CD4-positive, alpha-beta memory T cell (primary cell): Measurements from ENCODE around the gene TSPO2. TPM values are rescaled to one million over a fixed set of nuclear protein-coding genes. Genes with fewer than 3 reads are reported as not detected.

Source experiments
- CTCF ChIA-PET: fragments of 350-600 bp; sonication (Branson Sonifier 250); formaldehyde crosslinking; loops from one replicate; lab custom pipeline; 2021; ENCODE audit warnings: inconsistent platforms; ENCODE audit not compliant: partially characterized antibody; lab: Charles Lee
- POLR2A ChIA-PET: fragments of 350-600 bp; sonication (Branson Sonifier 250); formaldehyde crosslinking; loops from one replicate; lab custom pipeline; 2021; ENCODE audit not compliant: partially characterized antibody; lab: Charles Lee
- DNase-seq, 5 donors: peaks; one replicate each; pipeline versions ENCODE4 v3.0.0 to v3.0.0-alpha.2; 2020 to 2022; ENCODE audit warnings: mixed read lengths in 1 of 5
- H3K27ac ChIP-seq: one replicate; pipeline ENCODE4 v1.7.0; 2013; ENCODE audit warnings: low read depth, low read length
- H3K27me3 ChIP-seq: 2 replicates; pipeline ENCODE4 v1.7.0; 2013; ENCODE audit warnings: mild to moderate bottlenecking, low read length, moderate library complexity; ENCODE audit not compliant: insufficient read depth
- H3K36me3 ChIP-seq: 2 replicates; pipeline ENCODE4 v1.7.0; 2013; ENCODE audit warnings: mild to moderate bottlenecking, low read length, moderate library complexity; ENCODE audit not compliant: insufficient read depth
- H3K4me1 ChIP-seq: 2 replicates; pipeline ENCODE4 v1.7.0; 2013; ENCODE audit warnings: mild to moderate bottlenecking, low read length, moderate library complexity; ENCODE audit not compliant: insufficient read depth
- H3K4me3 ChIP-seq, 2 donors: one replicate each; pipeline ENCODE4 v1.7.0; 2013; ENCODE audit warnings: low read length in 2 of 2, mild to moderate bottlenecking in 1 of 2
- H3K9me3 ChIP-seq, 2 donors: one replicate each; pipeline ENCODE4 v1.7.0; 2013; ENCODE audit warnings: low read length in 2 of 2, control low read depth in 1 of 2; ENCODE audit not compliant: control insufficient read depth in 1 of 2
- H3K27ac Mint-ChIP-seq, 7 donors: one replicate each; pipeline ENCODE4 v1.8.0; 2020 to 2021; ENCODE audit warnings: mixed read lengths in 7 of 7, mild to moderate bottlenecking in 6 of 7, inconsistent platforms in 3 of 7, moderate library complexity in 3 of 7
- H3K27me3 Mint-ChIP-seq, 2 donors: one replicate each; pipeline ENCODE4 v1.8.0; 2020 to 2021; ENCODE audit warnings: mixed read lengths in 2 of 2
- H3K36me3 Mint-ChIP-seq, 2 donors: one replicate each; pipeline ENCODE4 v1.8.0; 2020 to 2021; ENCODE audit warnings: mixed read lengths in 2 of 2, inconsistent platforms in 1 of 2, mild to moderate bottlenecking in 1 of 2
- H3K4me1 Mint-ChIP-seq, 4 donors: one replicate each; pipeline ENCODE4 v1.8.0; 2020 to 2021; ENCODE audit warnings: mixed read lengths in 4 of 4, mild to moderate bottlenecking in 1 of 4
- H3K4me3 Mint-ChIP-seq, 8 donors: one replicate each; pipeline ENCODE4 v1.8.0; 2020 to 2021; ENCODE audit warnings: mixed read lengths in 8 of 8, mild to moderate bottlenecking in 7 of 8, moderate library complexity in 6 of 8, inconsistent platforms in 3 of 8
- H3K9me3 Mint-ChIP-seq, 8 donors: one replicate each; pipeline ENCODE4 v1.8.0; 2020 to 2021; ENCODE audit warnings: mixed read lengths in 8 of 8, mild to moderate bottlenecking in 5 of 8, inconsistent platforms in 3 of 8, moderate library complexity in 1 of 8
- intact Hi-C: fragments of 100-400 bp; cut with micrococcal nuclease; formaldehyde crosslinking; loops from one replicate; pipeline ENCODE4 v1.15.1; 2023
- polyA plus RNA-seq, 2 donors: library from polyadenylated mRNA; unstranded; fragments of 300-500 nt; fragmentation: Illumina TruSeq; gene quantifications; one replicate each; pipeline ENCODE4 v1.2.3, GENCODE V29; 2021
- total RNA-seq, 2 experiments: library from RNA; stranded (reverse); gene quantifications; one replicate each; pipeline ENCODE4 v1.2.3, GENCODE V29; 2021

TSPO2 gene
- total and polyA plus RNA-seq, 4 experiments from 2014 or later: not detected

- no peak overlapping the region for H3K4me3 Mint-ChIP-seq
- no peaks in the 10 kb centered on the region for H3K9me3 Mint-ChIP-seq
Observed at GRCh38 chr6:41036186-41036585, 6.1 kb upstream of the TSPO2 start.

GRCh38 chr6:41036601-41037000 is 5.7 kb upstream of the TSPO2 start:
- no peaks in the 10 kb centered on the region for H3K4me1 ChIP-seq
- Mint-ChIP-seq H3K9me3 (no peaks in the 10 kb centered on the region), H3K27me3 (no peaks in the 10 kb centered on the region), H3K36me3 (peaks cover 0 to 2% of the 10 kb centered on the region in 2 donors), H3K4me1 (peaks cover 0 to 7% (median under 1%) of the 10 kb centered on the region in 4 donors), H3K4me3 (no peak overlapping the region), H3K27ac (no peak overlapping the region)
- H3K9me3 ChIP-seq: no peaks in the 10 kb centered on the region
- DNase-seq: no peak
- no peak overlapping the region for H3K27ac ChIP-seq
- intact Hi-C loops: no loop called here
- POLR2A ChIA-PET: interaction anchor here (0.6 to 0.8 kb wide), 2 partner anchors 8 to 36 kb away, joined by 3 to 5 read pairs; partner anchors contain the start of gene NFYA
- no peak overlapping the region for H3K4me3 ChIP-seq
- CTCF ChIA-PET: interaction anchor here (0.8 to 3.3 kb wide), 6 partner anchors 8 to 32 kb away, joined by 3 to 34 read pairs (median 11); no protein-coding TSS in a partner anchor
- no peaks in the 10 kb centered on the region for H3K27me3 ChIP-seq
- no peaks in the 10 kb centered on the region for H3K36me3 ChIP-seq

More at GRCh38 chr6:41036186-41036585, 6.1 kb upstream of the TSPO2 start:
- H3K27ac Mint-ChIP-seq: peak overlapping the region in 1 of 7 donors; percentile 36
- H3K27me3 Mint-ChIP-seq: no peaks in the 10 kb centered on the region
- Histone ChIP-seq H3K9me3 (no peaks in the 10 kb centered on the region), H3K27me3 (no peaks in the 10 kb centered on the region), H3K36me3 (no peaks in the 10 kb centered on the region), H3K4me1 (no peaks in the 10 kb centered on the region), H3K27ac (no peak overlapping the region), H3K4me3 (no peak overlapping the region)
- intact Hi-C loops: no loop called here
- DNase-seq: no peak
- POLR2A ChIA-PET: interaction anchor here (0.6 to 1.1 kb wide), 3 partner anchors 8 to 37 kb away, joined by 3 to 5 read pairs (median 3); partner anchors contain the start of gene NFYA
- peaks cover 0 to 2% of the 10 kb centered on the region in 2 donors for H3K36me3 Mint-ChIP-seq
- CTCF ChIA-PET: interaction anchor here (0.8 to 3.3 kb wide), 5 partner anchors 8 to 33 kb away, joined by 3 to 34 read pairs (median 11); no protein-coding TSS in a partner anchor
- peaks cover 0 to 7% (median 1%) of the 10 kb centered on the region in 4 donors for H3K4me1 Mint-ChIP-seq

- H3K27me3 Mint-ChIP-seq: no peaks in the 10 kb centered on the region
- Histone ChIP-seq H3K4me3 (no peak overlapping the region), H3K36me3 (no peaks in the 10 kb centered on the region), H3K4me1 (no peaks in the 10 kb centered on the region), H3K9me3 (no peaks in the 10 kb centered on the region), H3K27me3 (no peaks in the 10 kb centered on the region), H3K27ac (no peak overlapping the region)
- ChIA-PET CTCF (interaction anchor here (0.8 to 3.3 kb wide), 9 partner anchors 9 to 272 kb away, joined by 3 to 34 read pairs (median 3); partner anchors contain the start of gene NFYA), POLR2A (interaction anchor here (0.8 kb wide), 1 partner anchor 9 kb away, joined by 5 read pairs; no protein-coding TSS in a partner anchor)
- peaks cover 0 to 7% (median under 1%) of the 10 kb centered on the region in 4 donors for H3K4me1 Mint-ChIP-seq
- no peak overlapping the region for H3K27ac Mint-ChIP-seq
- peaks cover 0 to 2% of the 10 kb centered on the region in 2 donors for H3K36me3 Mint-ChIP-seq
- no peaks in the 10 kb centered on the region for H3K9me3 Mint-ChIP-seq
- no peak overlapping the region for H3K4me3 Mint-ChIP-seq
- no peak for DNase-seq
- intact Hi-C loops: no loop called here
Observed at GRCh38 chr6:41037107-41037900, 5.0 kb upstream of the TSPO2 start.

GRCh38 chr6:41038205-41038604 is 4.1 kb upstream of the TSPO2 start:
- H3K27ac Mint-ChIP-seq: peak overlapping the region in 1 of 7 donors; percentile 1
- no peaks in the 10 kb centered on the region for H3K36me3 ChIP-seq
- no peak overlapping the region for H3K27ac ChIP-seq
- H3K9me3 ChIP-seq: no peaks in the 10 kb centered on the region
- H3K4me1 Mint-ChIP-seq: peaks cover 0 to 7% (median under 1%) of the 10 kb centered on the region in 4 donors
- ChIA-PET CTCF (interaction anchor here (0.7 to 4.7 kb wide), 10 partner anchors 10 to 271 kb away, joined by 3 to 46 read pairs (median 8); partner anchors contain the start of gene NFYA), POLR2A (no interaction called here)
- H3K9me3 Mint-ChIP-seq: no peaks in the 10 kb centered on the region
- no peaks in the 10 kb centered on the region for H3K27me3 ChIP-seq
- intact Hi-C loops: no loop called here
- no peaks in the 10 kb centered on the region for H3K4me1 ChIP-seq
- DNase-seq: no peak
- peaks cover 0 to 4% of the 10 kb centered on the region in 2 donors for H3K36me3 Mint-ChIP-seq
- H3K4me3 ChIP-seq: no peak overlapping the region
- no peaks in the 10 kb centered on the region for H3K27me3 Mint-ChIP-seq
- H3K4me3 Mint-ChIP-seq: no peak overlapping the region

- intact Hi-C loops: loop anchor here (1.0 kb wide), 1 partner anchor 33 kb away; no protein-coding TSS in a partner anchor
- peaks cover 0 to 3% of the 10 kb centered on the region in 2 donors for H3K36me3 Mint-ChIP-seq
- peak within 1 kb of the TSS in 4 of 7 donors; percentile 2 to 68 (median 43) for H3K27ac Mint-ChIP-seq
- Histone ChIP-seq H3K9me3 (no peaks in the 10 kb centered on the region), H3K4me1 (no peaks in the 10 kb centered on the region), H3K36me3 (no peaks in the 10 kb centered on the region), H3K4me3 (no peak within 1 kb of the TSS), H3K27me3 (no peaks in the 10 kb centered on the region), H3K27ac (no peak within 1 kb of the TSS)
- ChIA-PET POLR2A (interaction anchor here (1.3 to 1.4 kb wide), 2 partner anchors 12 to 33 kb away, joined by 3 to 4 read pairs; partner anchors contain the start of genes NFYA and OARD1), CTCF (interaction anchor here (0.6 to 4.7 kb wide), 18 partner anchors 8 to 199 kb away, joined by 3 to 46 read pairs (median 3); no protein-coding TSS in a partner anchor)
- peak in 4 of 5 donors; percentile 42 to 50 (median 44) for DNase-seq
- no peaks in the 10 kb centered on the region for H3K27me3 Mint-ChIP-seq
- peaks cover 0 to 7% (median under 1%) of the 10 kb centered on the region in 4 donors for H3K4me1 Mint-ChIP-seq
- no peaks in the 10 kb centered on the region for H3K9me3 Mint-ChIP-seq
- H3K4me3 Mint-ChIP-seq: no peak within 1 kb of the TSS
Observed at GRCh38 chr6:41039060-41039998, 2.9 kb upstream of the TSPO2 start, which contains the start of gene UNC5CL. Gene UNC5CL (minus strand): TSS chr6:41039221. CDS start chr6:41035074, 4,147 bp downstream.

- no peaks in the 10 kb centered on the region for H3K27me3 ChIP-seq
- POLR2A ChIA-PET: interaction anchor here (1.3 to 1.4 kb wide), 2 partner anchors 13 to 32 kb away, joined by 3 to 4 read pairs; partner anchors contain the start of genes NFYA and OARD1
- no peaks in the 10 kb centered on the region for H3K27me3 Mint-ChIP-seq
- no peak overlapping the region for H3K4me3 Mint-ChIP-seq
- no peak overlapping the region for H3K4me3 ChIP-seq
- H3K4me1 Mint-ChIP-seq: peaks cover 0 to 7% (median under 1%) of the 10 kb centered on the region in 4 donors
- CTCF ChIA-PET: interaction anchor here (0.8 to 4.7 kb wide), 13 partner anchors 9 to 160 kb away, joined by 3 to 46 read pairs (median 5); no protein-coding TSS in a partner anchor
- H3K36me3 Mint-ChIP-seq: peaks cover 0 to 3% of the 10 kb centered on the region in 2 donors
- no peaks in the 10 kb centered on the region for H3K4me1 ChIP-seq
- H3K27ac ChIP-seq: no peak overlapping the region
- no peaks in the 10 kb centered on the region for H3K9me3 Mint-ChIP-seq
- no peak for DNase-seq
- intact Hi-C loops: no loop called here
- no peaks in the 10 kb centered on the region for H3K9me3 ChIP-seq
- no peak overlapping the region for H3K27ac Mint-ChIP-seq
- no peaks in the 10 kb centered on the region for H3K36me3 ChIP-seq
Observed at GRCh38 chr6:41040101-41040939, 1.9 kb upstream of the TSPO2 start.
